NB4 (cell line): Measurements from ENCODE around the gene C1orf21.

Experiments used
- POLR2A ChIP-seq: IDR thresholded peaks from 2 replicates; pipeline ENCODE4 v1.6.1; 2011; ENCODE audit warnings: mild to moderate bottlenecking; ENCODE audit not compliant: insufficient read length; ENCODE audit errors: extremely low read depth
- TF ChIP-seq, protein P1 (sequence below): IDR thresholded peaks from one replicate; pipeline ENCODE4 v1.5.1; 2012; ENCODE audit warnings: low read depth, low read length

DNA sequence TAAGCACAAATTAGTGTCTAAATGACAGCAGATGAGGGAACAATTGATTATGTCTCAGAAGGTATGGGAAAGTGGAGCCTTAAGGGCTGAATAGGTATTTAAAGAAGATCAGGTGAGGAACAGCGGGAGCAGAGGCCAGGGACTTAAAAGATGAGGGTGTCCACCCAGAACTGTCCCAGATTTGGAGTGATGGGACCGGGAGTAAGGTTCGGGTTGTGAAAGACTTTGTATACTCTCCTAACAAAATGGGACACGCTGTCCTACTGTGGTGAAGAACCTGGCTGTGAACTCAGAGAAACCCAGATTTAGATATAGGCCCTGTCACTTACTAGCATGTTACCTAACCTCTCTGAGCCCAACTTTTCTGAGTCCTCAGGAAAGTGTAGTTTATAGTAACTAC lies 140.6 kb downstream of the C1orf21 start:
- TF ChIP-seq, protein P1, sequence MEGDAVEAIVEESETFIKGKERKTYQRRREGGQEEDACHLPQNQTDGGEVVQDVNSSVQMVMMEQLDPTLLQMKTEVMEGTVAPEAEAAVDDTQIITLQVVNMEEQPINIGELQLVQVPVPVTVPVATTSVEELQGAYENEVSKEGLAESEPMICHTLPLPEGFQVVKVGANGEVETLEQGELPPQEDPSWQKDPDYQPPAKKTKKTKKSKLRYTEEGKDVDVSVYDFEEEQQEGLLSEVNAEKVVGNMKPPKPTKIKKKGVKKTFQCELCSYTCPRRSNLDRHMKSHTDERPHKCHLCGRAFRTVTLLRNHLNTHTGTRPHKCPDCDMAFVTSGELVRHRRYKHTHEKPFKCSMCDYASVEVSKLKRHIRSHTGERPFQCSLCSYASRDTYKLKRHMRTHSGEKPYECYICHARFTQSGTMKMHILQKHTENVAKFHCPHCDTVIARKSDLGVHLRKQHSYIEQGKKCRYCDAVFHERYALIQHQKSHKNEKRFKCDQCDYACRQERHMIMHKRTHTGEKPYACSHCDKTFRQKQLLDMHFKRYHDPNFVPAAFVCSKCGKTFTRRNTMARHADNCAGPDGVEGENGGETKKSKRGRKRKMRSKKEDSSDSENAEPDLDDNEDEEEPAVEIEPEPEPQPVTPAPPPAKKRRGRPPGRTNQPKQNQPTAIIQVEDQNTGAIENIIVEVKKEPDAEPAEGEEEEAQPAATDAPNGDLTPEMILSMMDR, result no peak
- no peak for TF ChIP-seq POLR2A
